HG03442 (cell line): ENCODE results near the gene SF3B2.
"Not testable (repeated sequence)": the region's sequence is repeated elsewhere in the genome, so short reads cannot be mapped to it uniquely, and the experiment has no call there.

Experiments
- ATAC-seq: cut with Tn5 transposase; IDR thresholded peaks from one replicate; pipeline ENCODE4 v1.9.1; 2021; ENCODE audit warnings: mild to moderate bottlenecking, moderate library complexity; ENCODE audit not compliant: unreplicated experiment

SF3B2 gene

GRCh38 chr11:66016793-66017177 lies 35.4 kb upstream of the SF3B2 start:
- ATAC-seq = no peak

- ATAC-seq = no peak
Observed at GRCh38 chr11:66017321-66017720, 34.8 kb upstream of the SF3B2 start.

- ATAC-seq = no peak
Observed at GRCh38 chr11:66020212-66020611, 32.0 kb upstream of the SF3B2 start.

GRCh38 chr11:66020618-66021357 lies 31.4 kb upstream of the SF3B2 start:
- no peak for ATAC-seq

GRCh38 chr11:66022401-66023185 lies 29.6 kb upstream of the SF3B2 start:
- no peak for ATAC-seq

GRCh38 chr11:66023186-66023440 lies 29.1 kb upstream of the SF3B2 start:
- ATAC-seq = not testable (repeated sequence)

- no peak for ATAC-seq
Observed at GRCh38 chr11:66026017-66026529, 26.1 kb upstream of the SF3B2 start, which contains the start of gene CATSPER1. Gene CATSPER1, minus strand, starts transcription at chr11:66026479. Its CDS starts 100 bp downstream, at chr11:66026379.

- no peak for ATAC-seq
Observed at GRCh38 chr11:66032957-66033735, 19.0 kb upstream of the SF3B2 start.

- ATAC-seq = no peak
Observed at GRCh38 chr11:66035653-66036333, 16.4 kb upstream of the SF3B2 start.

- ATAC-seq = no peak
Observed at GRCh38 chr11:66036334-66036710, 15.8 kb upstream of the SF3B2 start.

GRCh38 chr11:66037327-66037726 lies 14.8 kb upstream of the SF3B2 start:
- no peak for ATAC-seq

- no peak for ATAC-seq
Observed at GRCh38 chr11:66039765-66040164, 12.4 kb upstream of the SF3B2 start.

- no peak for ATAC-seq
Observed at GRCh38 chr11:66042227-66042995, 9.8 kb upstream of the SF3B2 start.

GRCh38 chr11:66042996-66043906 lies 8.9 kb upstream of the SF3B2 start:
- no peak for ATAC-seq

GRCh38 chr11:66044757-66045156 lies 7.4 kb upstream of the SF3B2 start:
- no peak for ATAC-seq

GRCh38 chr11:66045177-66045639 lies 7.0 kb upstream of the SF3B2 start:
- ATAC-seq = peak; percentile 57

- ATAC-seq = no peak
Observed at GRCh38 chr11:66046901-66047300, 5.3 kb upstream of the SF3B2 start.

- ATAC-seq = no peak
Observed at GRCh38 chr11:66047541-66048365, 4.4 kb upstream of the SF3B2 start.
